Mesodermal cell (in vitro differentiated cells): Measurements from ENCODE around the gene DNAJC15.
"Not testable (repeated sequence)": the region's sequence is repeated elsewhere in the genome, so short reads cannot be mapped to it uniquely, and the experiment has no call there.

Experiments
- H3K27ac ChIP-seq: 2 replicates; pipeline ENCODE4 v1.7.0; 2013; ENCODE audit warnings: mild to moderate bottlenecking, low read depth, low read length, moderate library complexity; ENCODE audit not compliant: severe bottlenecking
- H3K36me3 ChIP-seq: 2 replicates; pipeline ENCODE4 v1.7.1; 2013; ENCODE audit warnings: mild to moderate bottlenecking, low read length, moderate library complexity; ENCODE audit not compliant: control insufficient read depth, insufficient read depth
- H3K4me1 ChIP-seq: one replicate; pipeline ENCODE4 v1.7.1; 2013; ENCODE audit warnings: mild to moderate bottlenecking, low read length; ENCODE audit not compliant: insufficient read depth, control insufficient read depth, poor library complexity, severe bottlenecking
- H3K4me3 ChIP-seq: 2 replicates; pipeline ENCODE4 v1.7.0; 2013; ENCODE audit warnings: low read length, control low read depth, mild to moderate bottlenecking; ENCODE audit not compliant: insufficient read depth, poor library complexity, severe bottlenecking; ENCODE audit errors: extremely low read depth
- H3K9me3 ChIP-seq: 2 replicates; pipeline ENCODE4 v1.7.1; 2013; ENCODE audit warnings: mild to moderate bottlenecking, low read length, moderate library complexity; ENCODE audit not compliant: control insufficient read depth
- WGBS, 2 experiments: methylation state at CpG; one replicate each; pipeline ENCODE4 v1.1.5; 2013; ENCODE audit warnings: missing lambda C conversion rate in 2 of 2; ENCODE audit not compliant: insufficient coverage in 2 of 2; 5-methylcytosine and 5-hydroxymethylcytosine counted together

DNAJC15 gene

GRCh38 chr13:43071824-43072223 is 48.4 kb downstream of the DNAJC15 start:
- WGBS, 2 experiments: no CpG with 5 or more reads among the region's 1 CpG
- Histone ChIP-seq H3K27ac (peak overlapping the region; percentile 80), H3K4me1 (peaks cover 21% of the 10 kb centered on the region), H3K36me3 (peaks cover 16% of the 10 kb centered on the region), H3K4me3 (no peak overlapping the region), H3K9me3 (no peaks in the 10 kb centered on the region)

GRCh38 chr13:43072394-43072793 is 49.0 kb downstream of the DNAJC15 start:
- Histone ChIP-seq H3K4me3 (no peak overlapping the region), H3K27ac (peak overlapping the region; percentile 80), H3K36me3 (peaks cover 14% of the 10 kb centered on the region), H3K4me1 (peaks cover 26% of the 10 kb centered on the region), H3K9me3 (no peaks in the 10 kb centered on the region)
- WGBS, 2 experiments: 56 to 80% methylated on average over 1 of the region's 5 CpGs

- Histone ChIP-seq H3K36me3 (peaks cover 12% of the 10 kb centered on the region), H3K9me3 (no peaks in the 10 kb centered on the region), H3K4me1 (peaks cover 26% of the 10 kb centered on the region), H3K4me3 (no peak overlapping the region), H3K27ac (no peak overlapping the region)
- 71 to 96% methylated on average over 1 to 3 of the region's 3 CpGs for WGBS, 2 experiments
These were observed 51.6 kb downstream of the DNAJC15 start for GRCh38 chr13:43074824-43075510.

GRCh38 chr13:43075511-43075902 is 52.1 kb downstream of the DNAJC15 start:
- not testable (repeated sequence) for H3K4me3 ChIP-seq, H3K27ac ChIP-seq, H3K9me3 ChIP-seq
- Histone ChIP-seq H3K4me1 (peaks cover 26% of the 10 kb centered on the region), H3K36me3 (peaks cover 12% of the 10 kb centered on the region)
- WGBS, 2 experiments: 91 to 97% methylated on average over 2 to 3 of the region's 3 CpGs

GRCh38 chr13:43077046-43077445 is 53.7 kb downstream of the DNAJC15 start:
- no peaks in the 10 kb centered on the region for H3K9me3 ChIP-seq
- peak overlapping the region; percentile 75 for H3K27ac ChIP-seq
- 71 to 78% methylated on average over 1 of the region's 1 CpG for WGBS, 2 experiments
- H3K36me3 ChIP-seq: peaks cover 25% of the 10 kb centered on the region
- no peak overlapping the region for H3K4me3 ChIP-seq
- peaks cover 16% of the 10 kb centered on the region for H3K4me1 ChIP-seq

GRCh38 chr13:43077461-43077860 is 54.1 kb downstream of the DNAJC15 start:
- Histone ChIP-seq H3K4me1 (peaks cover 16% of the 10 kb centered on the region), H3K36me3 (peaks cover 29% of the 10 kb centered on the region), H3K9me3 (no peaks in the 10 kb centered on the region), H3K4me3 (no peak overlapping the region), H3K27ac (peak overlapping the region; percentile 75)
- 78% methylated on average over 1 of the region's 1 CpG; no CpG with 5 or more reads in 1 of the 2 experiments for WGBS, 2 experiments

- no peaks in the 10 kb centered on the region for H3K9me3 ChIP-seq
- peaks cover 29% of the 10 kb centered on the region for H3K36me3 ChIP-seq
- H3K4me1 ChIP-seq: peaks cover 12% of the 10 kb centered on the region
- WGBS, 2 experiments: 65 to 73% methylated on average over 3 of the region's 4 CpGs
- peak overlapping the region; percentile 75 for H3K27ac ChIP-seq
- H3K4me3 ChIP-seq: no peak overlapping the region
These were observed 54.5 kb downstream of the DNAJC15 start for GRCh38 chr13:43077906-43078305.

GRCh38 chr13:43078399-43078798 is 55.0 kb downstream of the DNAJC15 start:
- Histone ChIP-seq H3K4me1 (peaks cover 9% of the 10 kb centered on the region), H3K4me3 (no peak overlapping the region), H3K9me3 (no peaks in the 10 kb centered on the region), H3K27ac (peak overlapping the region; percentile 55), H3K36me3 (peaks cover 29% of the 10 kb centered on the region)
- 75% methylated on average over 1 of the region's 4 CpGs; no CpG with 5 or more reads in 1 of the 2 experiments for WGBS, 2 experiments

- H3K27ac ChIP-seq: no peak overlapping the region
- no CpG with 5 or more reads among the region's 2 CpGs for WGBS, 2 experiments
These were observed 56.1 kb downstream of the DNAJC15 start for GRCh38 chr13:43079392-43079931.

GRCh38 chr13:43080199-43080598 is 56.8 kb downstream of the DNAJC15 start:
- no peaks in the 10 kb centered on the region for H3K9me3 ChIP-seq
- H3K4me3 ChIP-seq: no peak overlapping the region
- 100% methylated on average over 2 of the region's 3 CpGs; no CpG with 5 or more reads in 1 of the 2 experiments for WGBS, 2 experiments
- H3K4me1 ChIP-seq: peaks cover 9% of the 10 kb centered on the region
- peaks cover 35% of the 10 kb centered on the region for H3K36me3 ChIP-seq
- H3K27ac ChIP-seq: no peak overlapping the region

More at GRCh38 chr13:43079392-43079931, 56.1 kb downstream of the DNAJC15 start:
- Histone ChIP-seq H3K36me3 (peaks cover 29% of the 10 kb centered on the region), H3K9me3 (no peaks in the 10 kb centered on the region), H3K4me1 (peaks cover 9% of the 10 kb centered on the region), H3K4me3 (no peak overlapping the region)

GRCh38 chr13:43081866-43082265 is 58.5 kb downstream of the DNAJC15 start:
- peaks cover 37% of the 10 kb centered on the region for H3K36me3 ChIP-seq
- no peaks in the 10 kb centered on the region for H3K9me3 ChIP-seq
- WGBS, 2 experiments: no CpG with 5 or more reads among the region's 2 CpGs
- H3K27ac ChIP-seq: no peak overlapping the region
- peaks cover 4% of the 10 kb centered on the region for H3K4me1 ChIP-seq
- no peak overlapping the region for H3K4me3 ChIP-seq
